NOMO-1 treated with dmso at 0.1 percent for 144 hours (cell line): Measurements from ENCODE around the gene SERPINA6.
"Not testable (repeated sequence)": the region's sequence is repeated elsewhere in the genome, so short reads cannot be mapped to it uniquely, and the experiment has no call there.

ENCODE experiments used
- DNase-seq: peaks from one replicate; lab custom pipeline; 2025; ENCODE audit not compliant: unreplicated experiment; lab: John Stamatoyannopoulos, UW

The SERPINA6 gene

GRCh38 chr14:94330432-94330831 is 7.3 kb upstream of the SERPINA6 start:
- no peak for DNase-seq

GRCh38 chr14:94329857-94330256 is 6.7 kb upstream of the SERPINA6 start:
- DNase-seq: no peak

- no peak for DNase-seq
Measured at GRCh38 chr14:94328196-94328595, 5.1 kb upstream of the SERPINA6 start.

GRCh38 chr14:94321421-94322271 is 1.5 kb downstream of the SERPINA6 start:
- DNase-seq: no peak

- DNase-seq: no peak
Measured at GRCh38 chr14:94320243-94320642, 2.9 kb downstream of the SERPINA6 start.

- DNase-seq: no peak
Measured at GRCh38 chr14:94317259-94317658, 5.9 kb downstream of the SERPINA6 start.

GRCh38 chr14:94316692-94317091 is 6.4 kb downstream of the SERPINA6 start:
- DNase-seq: no peak

GRCh38 chr14:94314890-94315289 is 8.2 kb downstream of the SERPINA6 start:
- DNase-seq: no peak

GRCh38 chr14:94313991-94314655 is 9.0 kb downstream of the SERPINA6 start:
- no peak for DNase-seq

- DNase-seq: no peak
Measured at GRCh38 chr14:94312481-94313246, 10.5 kb downstream of the SERPINA6 start.

- no peak for DNase-seq
Measured at GRCh38 chr14:94310248-94310647, 12.9 kb downstream of the SERPINA6 start.

- no peak for DNase-seq
Measured at GRCh38 chr14:94309721-94310120, 13.4 kb downstream of the SERPINA6 start.

- DNase-seq: no peak
Measured at GRCh38 chr14:94307410-94307992, 15.6 kb downstream of the SERPINA6 start.

- DNase-seq: no peak
Measured at GRCh38 chr14:94306047-94306978, 16.8 kb downstream of the SERPINA6 start.

- DNase-seq: no peak
Measured at GRCh38 chr14:94305620-94306019, 17.5 kb downstream of the SERPINA6 start.

GRCh38 chr14:94304243-94304642 is 18.9 kb downstream of the SERPINA6 start:
- no peak for DNase-seq

- no peak for DNase-seq
Measured at GRCh38 chr14:94303111-94303510, 20.0 kb downstream of the SERPINA6 start.

- DNase-seq: no peak
Measured at GRCh38 chr14:94298130-94298529, 25.0 kb downstream of the SERPINA6 start.

GRCh38 chr14:94296181-94296545 is 27.0 kb downstream of the SERPINA6 start:
- not testable (repeated sequence) for DNase-seq
